WTC11 (cell line): ENCODE measurements around the gene LPP.

ENCODE experiments used
- CREM ChIP-seq: sonication (generic); formaldehyde crosslinking; IDR thresholded peaks from 2 replicates; pipeline ENCODE4 v1.8.1; 2022; ENCODE audit warnings: mild to moderate bottlenecking, missing genetic modification reagents, moderate library complexity
- ESRRA ChIP-seq: sonication (generic); formaldehyde crosslinking; IDR thresholded peaks from 2 replicates; pipeline ENCODE4 v1.8.1; 2022; ENCODE audit warnings: mild to moderate bottlenecking, missing genetic modification reagents, borderline replicate concordance
- SP1 ChIP-seq: sonication (generic); formaldehyde crosslinking; conservative IDR thresholded peaks from 2 replicates; pipeline ENCODE4 v1.8.1; 2022; ENCODE audit warnings: missing genetic modification reagents
- TF ChIP-seq, protein P1 (sequence below): sonication (generic); formaldehyde crosslinking; IDR thresholded peaks from 2 replicates; pipeline ENCODE4 v1.8.1; 2022; ENCODE audit warnings: low read depth, mild to moderate bottlenecking, moderate library complexity, missing genetic modification reagents, borderline replicate concordance
- TF ChIP-seq, protein P2 (sequence below): sonication (generic); formaldehyde crosslinking; IDR thresholded peaks from 2 replicates; pipeline ENCODE4 v1.8.1; 2023; ENCODE audit warnings: mild to moderate bottlenecking, missing genetic modification reagents, moderate library complexity
- TF ChIP-seq, protein P3 (sequence below): fragments of 200-600 bp; IDR thresholded peaks from 2 replicates; pipeline ENCODE4 v1.8.0; 2022; ENCODE audit warnings: antibody characterized with exemption
- TF ChIP-seq, protein P4 (sequence below): sonication (generic); formaldehyde crosslinking; IDR thresholded peaks from 2 replicates; pipeline ENCODE4 v1.8.1; 2023; ENCODE audit warnings: mild to moderate bottlenecking, missing genetic modification reagents, moderate library complexity
- TF ChIP-seq, protein P5 (sequence below): sonication (generic); formaldehyde crosslinking; IDR thresholded peaks from 2 replicates; pipeline ENCODE4 v1.8.0; 2022; ENCODE audit warnings: mild to moderate bottlenecking, missing genetic modification reagents
- TF ChIP-seq, protein P6 (sequence below): sonication (generic); formaldehyde crosslinking; IDR thresholded peaks from 2 replicates; pipeline ENCODE4 v1.8.0; 2023; ENCODE audit warnings: mild to moderate bottlenecking, missing genetic modification reagents

DNA sequence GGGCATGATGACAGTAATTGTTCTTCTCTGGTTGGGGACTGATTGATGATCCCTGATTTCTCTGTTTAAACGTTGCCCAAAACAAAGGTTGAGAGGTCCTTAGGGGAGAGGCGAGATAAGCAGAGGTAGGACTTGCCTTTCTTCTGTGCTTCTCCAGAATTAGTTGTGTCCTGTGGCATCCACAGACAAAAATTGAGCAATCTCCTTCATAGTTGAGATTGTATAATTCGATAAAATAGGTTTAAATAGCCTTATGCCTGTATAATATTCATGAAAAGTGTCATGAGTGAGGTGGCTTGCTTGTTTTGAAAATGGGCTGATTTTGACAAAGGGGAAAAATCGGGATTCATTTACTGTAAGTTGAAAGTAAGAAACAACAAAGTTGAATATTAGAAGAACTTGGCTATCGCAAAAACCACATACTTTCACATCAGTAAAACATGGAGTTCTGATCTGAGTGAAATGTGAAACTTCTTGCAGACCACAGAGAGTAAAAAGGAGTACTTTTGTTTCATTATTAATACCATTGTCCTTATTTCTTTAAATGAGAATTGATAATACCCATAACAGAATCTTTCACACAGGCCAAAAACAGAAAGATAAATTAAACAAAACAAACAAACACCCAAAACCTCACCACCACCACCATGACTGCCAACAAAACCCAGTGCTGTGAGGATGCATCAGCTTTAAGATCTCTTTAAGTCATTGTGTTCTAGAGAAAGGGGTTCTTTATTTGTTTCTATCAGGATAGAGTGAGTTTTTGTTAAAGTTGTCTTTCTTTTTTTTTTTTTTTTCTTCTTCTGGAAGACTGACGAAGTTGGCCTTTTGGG, 155.7 kb downstream of the LPP start:
- TF ChIP-seq, protein P1, sequence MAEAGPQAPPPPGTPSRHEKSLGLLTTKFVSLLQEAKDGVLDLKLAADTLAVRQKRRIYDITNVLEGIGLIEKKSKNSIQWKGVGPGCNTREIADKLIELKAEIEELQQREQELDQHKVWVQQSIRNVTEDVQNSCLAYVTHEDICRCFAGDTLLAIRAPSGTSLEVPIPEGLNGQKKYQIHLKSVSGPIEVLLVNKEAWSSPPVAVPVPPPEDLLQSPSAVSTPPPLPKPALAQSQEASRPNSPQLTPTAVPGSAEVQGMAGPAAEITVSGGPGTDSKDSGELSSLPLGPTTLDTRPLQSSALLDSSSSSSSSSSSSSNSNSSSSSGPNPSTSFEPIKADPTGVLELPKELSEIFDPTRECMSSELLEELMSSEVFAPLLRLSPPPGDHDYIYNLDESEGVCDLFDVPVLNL (CRISPR knock-in tag): no peak
- TF ChIP-seq SP1 (no peak), ESRRA (CRISPR knock-in tag) (no peak), CREM (CRISPR knock-in tag) (no peak)
- TF ChIP-seq, protein P2, sequence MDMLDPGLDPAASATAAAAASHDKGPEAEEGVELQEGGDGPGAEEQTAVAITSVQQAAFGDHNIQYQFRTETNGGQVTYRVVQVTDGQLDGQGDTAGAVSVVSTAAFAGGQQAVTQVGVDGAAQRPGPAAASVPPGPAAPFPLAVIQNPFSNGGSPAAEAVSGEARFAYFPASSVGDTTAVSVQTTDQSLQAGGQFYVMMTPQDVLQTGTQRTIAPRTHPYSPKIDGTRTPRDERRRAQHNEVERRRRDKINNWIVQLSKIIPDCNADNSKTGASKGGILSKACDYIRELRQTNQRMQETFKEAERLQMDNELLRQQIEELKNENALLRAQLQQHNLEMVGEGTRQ: no peak
- TF ChIP-seq, protein P3, sequence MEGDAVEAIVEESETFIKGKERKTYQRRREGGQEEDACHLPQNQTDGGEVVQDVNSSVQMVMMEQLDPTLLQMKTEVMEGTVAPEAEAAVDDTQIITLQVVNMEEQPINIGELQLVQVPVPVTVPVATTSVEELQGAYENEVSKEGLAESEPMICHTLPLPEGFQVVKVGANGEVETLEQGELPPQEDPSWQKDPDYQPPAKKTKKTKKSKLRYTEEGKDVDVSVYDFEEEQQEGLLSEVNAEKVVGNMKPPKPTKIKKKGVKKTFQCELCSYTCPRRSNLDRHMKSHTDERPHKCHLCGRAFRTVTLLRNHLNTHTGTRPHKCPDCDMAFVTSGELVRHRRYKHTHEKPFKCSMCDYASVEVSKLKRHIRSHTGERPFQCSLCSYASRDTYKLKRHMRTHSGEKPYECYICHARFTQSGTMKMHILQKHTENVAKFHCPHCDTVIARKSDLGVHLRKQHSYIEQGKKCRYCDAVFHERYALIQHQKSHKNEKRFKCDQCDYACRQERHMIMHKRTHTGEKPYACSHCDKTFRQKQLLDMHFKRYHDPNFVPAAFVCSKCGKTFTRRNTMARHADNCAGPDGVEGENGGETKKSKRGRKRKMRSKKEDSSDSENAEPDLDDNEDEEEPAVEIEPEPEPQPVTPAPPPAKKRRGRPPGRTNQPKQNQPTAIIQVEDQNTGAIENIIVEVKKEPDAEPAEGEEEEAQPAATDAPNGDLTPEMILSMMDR: no peak
- TF ChIP-seq, protein P4, sequence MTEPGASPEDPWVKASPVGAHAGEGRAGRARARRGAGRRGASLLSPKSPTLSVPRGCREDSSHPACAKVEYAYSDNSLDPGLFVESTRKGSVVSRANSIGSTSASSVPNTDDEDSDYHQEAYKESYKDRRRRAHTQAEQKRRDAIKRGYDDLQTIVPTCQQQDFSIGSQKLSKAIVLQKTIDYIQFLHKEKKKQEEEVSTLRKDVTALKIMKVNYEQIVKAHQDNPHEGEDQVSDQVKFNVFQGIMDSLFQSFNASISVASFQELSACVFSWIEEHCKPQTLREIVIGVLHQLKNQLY (CRISPR knock-in tag): no peak
- TF ChIP-seq, protein P5, sequence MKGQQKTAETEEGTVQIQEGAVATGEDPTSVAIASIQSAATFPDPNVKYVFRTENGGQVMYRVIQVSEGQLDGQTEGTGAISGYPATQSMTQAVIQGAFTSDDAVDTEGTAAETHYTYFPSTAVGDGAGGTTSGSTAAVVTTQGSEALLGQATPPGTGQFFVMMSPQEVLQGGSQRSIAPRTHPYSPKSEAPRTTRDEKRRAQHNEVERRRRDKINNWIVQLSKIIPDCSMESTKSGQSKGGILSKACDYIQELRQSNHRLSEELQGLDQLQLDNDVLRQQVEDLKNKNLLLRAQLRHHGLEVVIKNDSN: no peak
- TF ChIP-seq, protein P6, sequence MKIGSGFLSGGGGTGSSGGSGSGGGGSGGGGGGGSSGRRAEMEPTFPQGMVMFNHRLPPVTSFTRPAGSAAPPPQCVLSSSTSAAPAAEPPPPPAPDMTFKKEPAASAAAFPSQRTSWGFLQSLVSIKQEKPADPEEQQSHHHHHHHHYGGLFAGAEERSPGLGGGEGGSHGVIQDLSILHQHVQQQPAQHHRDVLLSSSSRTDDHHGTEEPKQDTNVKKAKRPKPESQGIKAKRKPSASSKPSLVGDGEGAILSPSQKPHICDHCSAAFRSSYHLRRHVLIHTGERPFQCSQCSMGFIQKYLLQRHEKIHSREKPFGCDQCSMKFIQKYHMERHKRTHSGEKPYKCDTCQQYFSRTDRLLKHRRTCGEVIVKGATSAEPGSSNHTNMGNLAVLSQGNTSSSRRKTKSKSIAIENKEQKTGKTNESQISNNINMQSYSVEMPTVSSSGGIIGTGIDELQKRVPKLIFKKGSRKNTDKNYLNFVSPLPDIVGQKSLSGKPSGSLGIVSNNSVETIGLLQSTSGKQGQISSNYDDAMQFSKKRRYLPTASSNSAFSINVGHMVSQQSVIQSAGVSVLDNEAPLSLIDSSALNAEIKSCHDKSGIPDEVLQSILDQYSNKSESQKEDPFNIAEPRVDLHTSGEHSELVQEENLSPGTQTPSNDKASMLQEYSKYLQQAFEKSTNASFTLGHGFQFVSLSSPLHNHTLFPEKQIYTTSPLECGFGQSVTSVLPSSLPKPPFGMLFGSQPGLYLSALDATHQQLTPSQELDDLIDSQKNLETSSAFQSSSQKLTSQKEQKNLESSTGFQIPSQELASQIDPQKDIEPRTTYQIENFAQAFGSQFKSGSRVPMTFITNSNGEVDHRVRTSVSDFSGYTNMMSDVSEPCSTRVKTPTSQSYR (CRISPR knock-in tag): no peak
